Esophagus mucosa (tissue), 1 donor: Measurements from ENCODE around the gene PLA2G4C. TPM values are rescaled to one million over a fixed set of nuclear protein-coding genes. Genes with fewer than 3 reads are reported as not detected.

Experiments
- ATAC-seq: fragments of 200-7000 bp; cut with Tn5 transposase; one replicate; pipeline ENCODE4 v1.9.1; 2020
- total RNA-seq: library from RNA; stranded (reverse); gene quantifications from one replicate; pipeline ENCODE4 v1.2.4, GENCODE V29; 2023
- donor health status: DM: yes; HTN: yes; CAD: no.

The PLA2G4C gene, protein sequence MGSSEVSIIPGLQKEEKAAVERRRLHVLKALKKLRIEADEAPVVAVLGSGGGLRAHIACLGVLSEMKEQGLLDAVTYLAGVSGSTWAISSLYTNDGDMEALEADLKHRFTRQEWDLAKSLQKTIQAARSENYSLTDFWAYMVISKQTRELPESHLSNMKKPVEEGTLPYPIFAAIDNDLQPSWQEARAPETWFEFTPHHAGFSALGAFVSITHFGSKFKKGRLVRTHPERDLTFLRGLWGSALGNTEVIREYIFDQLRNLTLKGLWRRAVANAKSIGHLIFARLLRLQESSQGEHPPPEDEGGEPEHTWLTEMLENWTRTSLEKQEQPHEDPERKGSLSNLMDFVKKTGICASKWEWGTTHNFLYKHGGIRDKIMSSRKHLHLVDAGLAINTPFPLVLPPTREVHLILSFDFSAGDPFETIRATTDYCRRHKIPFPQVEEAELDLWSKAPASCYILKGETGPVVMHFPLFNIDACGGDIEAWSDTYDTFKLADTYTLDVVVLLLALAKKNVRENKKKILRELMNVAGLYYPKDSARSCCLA
- total RNA-seq: 0.32 TPM

DNA sequence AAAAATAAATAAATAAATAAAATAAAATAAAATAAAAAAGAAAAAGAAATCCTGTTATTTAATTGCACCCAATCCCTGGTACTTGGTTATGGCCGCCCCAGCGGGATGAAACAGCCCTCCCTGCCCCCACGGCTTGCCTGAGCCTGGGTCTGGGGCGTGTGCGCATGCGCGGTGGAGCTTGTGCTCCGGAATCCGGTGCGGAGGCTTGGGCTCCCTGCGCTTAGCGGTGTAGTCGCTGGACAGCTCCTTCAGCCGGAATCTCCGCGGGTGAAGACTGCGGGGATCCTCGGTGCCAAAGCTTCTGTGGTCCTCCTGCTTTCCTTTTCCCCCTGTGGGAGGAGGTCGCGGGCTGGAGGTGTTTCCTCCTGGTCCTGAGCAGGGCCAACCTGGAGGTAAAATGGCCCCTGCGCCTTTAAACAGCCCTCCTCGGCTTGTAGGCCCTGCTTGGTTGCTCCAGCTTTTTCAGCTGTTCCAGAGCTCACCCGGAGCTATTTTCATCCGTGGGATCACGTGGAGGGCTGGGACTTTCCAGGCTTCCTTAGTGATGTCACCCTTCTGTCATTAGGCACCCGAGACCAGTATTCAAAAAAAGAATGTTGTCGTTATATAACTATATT, at the start of gene PLA2G4C:
Gene PLA2G4C (minus strand): TSS at position 468 of the 617 bp plus-strand sequence. CDS start 4,288 bp downstream, outside the sequence.
- peak; percentile 73 for ATAC-seq

DNA sequence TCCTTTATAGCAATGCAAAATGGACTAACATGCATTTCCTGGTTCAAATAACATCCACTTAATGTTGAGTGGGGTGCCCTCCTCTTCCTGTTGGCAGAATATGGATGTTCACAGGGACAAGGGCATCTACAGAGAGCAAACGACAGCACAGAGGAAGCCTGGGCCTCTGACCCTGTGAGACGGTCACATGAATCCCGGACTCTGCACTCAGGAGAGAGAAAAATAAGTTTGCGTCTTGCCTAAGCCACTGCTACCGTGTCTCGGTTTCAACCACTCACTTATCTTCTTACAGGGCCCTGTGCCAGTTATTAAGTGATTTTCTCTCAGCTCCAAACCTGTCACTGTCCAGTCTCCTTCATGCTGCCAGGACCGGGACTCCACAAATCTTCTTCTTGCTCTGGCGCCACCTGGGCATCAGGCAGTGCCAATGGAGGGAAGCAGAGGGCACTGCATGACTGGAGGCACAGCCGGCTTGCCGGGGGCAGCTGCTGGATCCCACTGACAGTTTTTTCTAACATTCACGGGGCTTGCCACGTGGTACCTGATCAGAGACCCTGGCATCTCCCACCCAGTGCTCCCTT, 47.7 kb upstream of the PLA2G4C start:
- ATAC-seq: no peak

DNA sequence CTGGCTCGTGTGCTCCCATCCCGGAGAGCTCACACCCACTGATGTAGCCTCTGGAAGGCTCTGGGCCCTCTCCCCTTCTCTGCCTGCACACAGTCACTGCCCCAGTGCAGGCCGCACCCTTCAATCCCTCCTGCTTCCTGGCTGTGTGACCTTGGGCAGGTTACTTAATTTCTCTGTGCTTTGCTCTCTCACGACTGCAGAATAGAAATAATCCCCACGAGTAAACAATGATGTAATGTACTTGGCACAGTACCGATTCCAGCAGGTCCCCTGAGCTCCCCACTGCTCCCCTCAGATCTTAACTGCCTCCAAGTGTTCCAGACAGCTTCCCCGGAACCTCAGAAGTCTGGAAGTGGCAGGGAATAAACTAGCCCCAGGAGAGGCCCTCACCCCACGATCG, 43.4 kb upstream of the PLA2G4C start:
- peak; percentile 21 for ATAC-seq

DNA sequence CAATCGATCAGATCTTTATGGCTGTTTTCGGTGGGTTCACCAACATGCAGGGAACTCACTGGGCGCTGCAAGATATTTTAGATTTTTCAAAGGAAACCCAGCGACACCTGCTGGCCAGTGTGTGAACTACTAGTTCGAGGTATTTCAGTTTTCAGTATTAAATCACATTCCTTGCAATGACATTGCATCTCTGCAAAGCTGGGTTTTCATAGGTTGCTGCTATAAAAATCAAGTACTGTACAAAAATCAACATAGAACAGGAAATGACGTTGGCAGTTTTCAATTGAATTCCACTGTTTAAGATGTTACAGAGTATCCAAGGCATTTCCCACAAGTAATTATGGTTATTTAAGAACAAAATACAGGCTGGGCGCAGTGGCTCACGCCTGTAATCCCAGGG, 41.9 kb upstream of the PLA2G4C start:
- ATAC-seq: peak; percentile 58

DNA sequence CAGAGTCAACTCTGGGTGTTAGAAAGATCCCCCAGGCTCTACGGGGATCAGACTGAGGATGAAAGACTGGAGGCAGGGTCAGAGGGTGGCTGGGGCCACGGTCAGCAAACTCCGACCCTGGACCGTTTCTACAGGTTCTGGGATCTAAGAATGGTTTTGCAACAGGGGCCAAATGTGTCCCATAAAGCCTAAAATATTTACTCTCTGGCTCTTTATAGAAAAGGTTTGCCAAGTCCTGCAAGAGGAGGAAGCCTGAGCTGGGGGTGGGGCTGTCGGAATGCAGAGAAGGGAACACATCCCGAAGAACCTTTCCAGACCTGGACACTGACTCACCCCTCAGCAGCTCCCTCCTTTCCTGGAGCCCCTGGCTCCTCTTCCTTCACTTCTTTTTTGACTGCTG, 38.8 kb upstream of the PLA2G4C start:
- no peak for ATAC-seq

DNA sequence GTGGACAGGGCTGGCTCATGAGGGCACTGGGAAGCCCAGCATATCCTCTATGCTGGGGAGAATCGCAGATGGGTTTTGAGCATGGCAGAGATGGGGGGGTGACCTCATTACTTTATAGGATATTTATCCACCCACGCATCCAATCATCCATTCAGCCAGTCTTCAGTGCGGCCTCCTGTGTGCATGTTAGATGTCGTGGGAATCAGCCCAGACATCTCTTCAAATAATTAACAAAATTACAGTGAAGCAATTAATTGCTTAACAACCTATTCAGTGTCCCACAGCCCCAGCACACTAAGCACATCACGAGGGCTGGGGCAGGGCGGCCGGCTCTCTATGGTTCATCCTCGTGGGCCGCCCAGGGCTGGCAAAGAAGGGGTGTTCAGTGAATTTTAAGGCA, 38.0 kb upstream of the PLA2G4C start:
- no peak for ATAC-seq

DNA sequence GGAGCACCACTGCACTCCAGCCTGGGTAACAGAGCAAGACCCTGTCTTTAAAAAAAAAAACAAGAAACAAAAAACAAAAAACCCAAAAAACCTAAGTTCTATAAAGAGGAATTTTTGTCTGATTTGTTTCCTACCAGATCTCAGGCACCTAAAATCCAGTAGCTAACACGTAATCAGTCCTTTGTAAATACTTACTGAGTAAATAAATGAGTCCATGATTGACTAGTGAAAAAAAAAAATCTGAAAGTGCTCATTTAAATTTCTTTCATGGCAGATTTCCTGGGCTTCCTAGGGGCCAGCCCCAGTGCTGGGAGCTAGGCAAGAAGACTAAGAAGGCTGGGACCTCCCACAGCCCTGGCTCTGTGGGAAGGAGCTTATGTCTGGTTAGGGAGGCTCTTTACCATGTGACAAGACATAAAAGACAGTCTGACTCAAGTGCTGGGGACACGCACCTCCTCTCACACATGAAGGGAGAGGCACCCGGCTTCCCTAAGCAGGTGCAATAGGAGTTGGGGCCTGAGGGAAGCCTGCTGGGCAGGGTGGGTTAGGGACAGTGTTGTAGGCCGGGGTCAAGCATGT, 37.1 kb upstream of the PLA2G4C start:
- no peak for ATAC-seq

DNA sequence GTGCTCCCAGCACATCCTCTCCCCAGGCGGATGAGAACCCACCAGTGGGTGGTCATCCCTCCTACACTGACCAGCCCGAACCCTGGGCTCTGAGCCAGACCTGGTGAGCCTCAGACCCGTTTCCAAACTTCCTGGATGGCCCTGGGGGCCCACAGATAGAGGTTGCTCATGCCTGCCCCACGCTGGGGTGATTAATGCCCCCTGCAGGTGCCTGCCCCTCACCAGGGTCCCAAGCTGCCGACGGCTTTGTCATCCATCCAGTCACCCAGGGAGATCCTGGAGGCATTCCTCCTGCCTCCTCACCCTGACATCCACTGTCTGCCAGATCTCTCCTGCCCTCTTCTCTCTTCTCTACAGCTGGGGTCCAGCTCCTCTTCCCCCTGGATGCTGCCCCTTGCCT, 28.4 kb upstream of the PLA2G4C start:
- no peak for ATAC-seq

DNA sequence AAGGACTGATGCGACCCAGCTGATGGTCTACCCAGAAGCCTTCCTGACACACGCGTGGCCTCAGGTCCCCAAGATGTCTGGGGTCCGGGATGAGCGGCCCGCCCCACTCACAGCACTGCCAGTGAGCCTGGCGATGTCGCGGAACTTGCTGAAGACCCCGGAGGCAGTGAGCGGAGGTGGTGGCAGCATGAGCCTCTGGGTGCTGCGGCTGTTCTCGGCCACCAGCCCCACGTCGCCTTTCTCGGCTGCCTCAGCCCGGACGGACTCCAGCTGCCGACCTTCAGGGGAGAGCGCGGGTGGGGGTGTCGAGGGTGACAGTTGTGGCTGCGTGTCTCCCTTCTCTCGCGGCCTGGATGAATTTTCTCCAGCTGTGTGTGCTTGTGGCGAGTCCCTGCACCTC, 26.8 kb upstream of the PLA2G4C start:
- no peak for ATAC-seq

DNA sequence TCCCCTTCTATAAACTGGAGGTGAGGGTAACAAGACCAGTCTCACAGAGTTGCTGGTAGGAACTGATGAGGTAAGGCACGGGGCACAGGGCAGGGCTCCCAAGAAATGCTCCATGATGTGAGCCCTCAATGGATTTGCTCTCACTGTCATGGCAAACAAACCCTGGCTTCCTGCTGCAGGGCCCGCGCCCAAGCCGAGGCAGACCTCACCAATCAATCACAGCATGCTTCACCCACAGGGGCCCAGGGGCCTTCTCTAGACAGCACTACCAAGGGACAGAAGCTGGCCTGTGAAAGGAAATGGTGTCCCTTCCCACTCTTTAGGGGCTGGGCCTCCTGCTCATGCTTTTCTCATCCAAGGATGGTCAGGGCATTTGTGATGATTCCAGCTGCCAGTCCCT, 25.9 kb upstream of the PLA2G4C start:
- ATAC-seq: no peak

DNA sequence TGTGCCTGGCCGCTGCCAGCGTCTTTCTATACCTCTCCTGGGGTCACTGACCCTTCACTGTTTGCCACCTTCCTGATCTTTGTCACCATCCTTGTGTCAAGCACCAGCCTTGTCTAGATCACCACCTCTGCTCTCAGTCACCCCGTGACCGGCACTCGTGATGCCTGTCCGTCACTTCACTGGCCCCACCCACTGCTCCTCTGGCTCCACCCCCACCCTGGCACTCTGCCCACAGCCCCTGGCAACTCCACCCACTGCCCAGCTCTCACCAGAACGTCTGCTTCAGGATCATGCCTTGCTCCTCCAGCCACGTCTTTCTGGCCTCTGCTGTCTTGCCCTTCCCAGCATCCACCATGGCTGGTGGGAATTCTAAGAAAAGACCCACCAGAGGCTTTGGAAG, 24.8 kb upstream of the PLA2G4C start:
- ATAC-seq: no peak

DNA sequence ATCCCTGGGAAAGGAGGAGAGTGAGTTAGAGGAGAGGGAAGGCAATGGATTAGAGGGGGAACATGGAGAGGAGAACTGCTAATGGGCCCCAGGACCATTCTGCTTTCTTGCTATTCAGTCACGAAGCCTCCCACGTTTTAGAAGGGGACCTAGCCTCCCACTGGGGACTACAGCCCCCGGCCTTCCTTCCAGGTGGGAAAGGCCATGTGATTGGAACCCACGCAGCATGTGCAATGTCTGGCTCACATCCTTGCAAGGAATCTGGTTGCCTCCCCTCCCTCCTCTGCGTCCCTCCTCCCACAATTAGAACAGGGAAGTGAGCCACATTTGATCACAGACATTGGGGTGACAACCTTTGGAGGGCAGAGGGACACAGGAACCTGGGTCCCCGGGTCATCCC, 22.5 kb upstream of the PLA2G4C start:
- ATAC-seq: no peak

DNA sequence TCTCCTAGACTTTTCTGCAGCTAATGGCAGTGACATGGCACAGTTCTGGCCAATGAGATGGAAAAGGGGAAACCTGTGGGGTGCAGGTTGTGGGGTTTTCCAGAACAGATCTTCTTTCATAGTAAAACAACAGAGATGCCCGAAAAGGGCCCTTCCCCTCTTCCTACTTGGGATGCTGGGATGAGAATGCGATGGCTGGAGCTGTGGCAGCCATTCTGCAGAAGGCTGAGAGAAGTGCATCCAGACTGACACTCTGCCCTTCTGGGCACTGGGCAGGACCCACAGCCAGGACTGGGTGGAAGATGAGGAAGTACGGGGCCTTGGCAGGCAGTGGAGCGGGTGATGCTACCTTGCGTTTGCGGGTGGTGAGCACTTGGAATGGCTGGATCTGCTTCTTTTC, 16.9 kb upstream of the PLA2G4C start:
- no peak for ATAC-seq

DNA sequence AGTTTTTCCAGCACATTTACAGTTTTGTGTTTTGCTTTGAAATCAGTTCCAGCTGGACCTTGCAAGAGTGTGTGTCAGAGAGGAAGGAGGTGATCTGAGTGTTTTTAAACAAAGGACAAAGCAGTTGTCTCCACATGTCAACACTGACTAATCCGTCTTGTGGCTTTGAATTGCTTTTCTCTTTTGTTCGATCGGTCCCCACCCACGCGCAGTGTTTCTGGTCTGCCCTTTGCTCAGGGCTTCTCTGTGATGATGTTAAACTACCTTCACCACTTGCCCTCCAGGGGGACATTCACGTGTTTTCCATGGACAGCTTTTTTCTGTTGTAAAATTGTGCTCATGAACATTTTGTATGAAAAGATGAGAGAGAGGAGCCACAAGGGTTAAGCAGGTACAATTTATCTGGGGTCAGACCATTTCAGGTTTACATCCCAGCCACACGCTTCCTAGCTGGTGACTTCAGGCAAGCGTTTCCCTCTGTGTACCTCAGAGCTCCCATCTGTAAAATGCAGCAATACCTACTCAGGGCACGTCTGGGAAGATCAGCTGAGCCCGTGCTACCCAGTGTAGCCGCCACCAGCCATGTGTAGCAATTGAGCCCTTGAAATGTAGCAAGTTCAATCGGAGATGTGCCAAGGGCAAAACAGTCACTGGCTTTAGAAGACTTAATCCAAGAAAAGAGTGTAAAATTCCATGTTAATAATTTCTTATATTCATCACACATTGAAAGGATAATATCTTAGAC, 13.5 kb upstream of the PLA2G4C start:
- ATAC-seq: peak; percentile 79

DNA sequence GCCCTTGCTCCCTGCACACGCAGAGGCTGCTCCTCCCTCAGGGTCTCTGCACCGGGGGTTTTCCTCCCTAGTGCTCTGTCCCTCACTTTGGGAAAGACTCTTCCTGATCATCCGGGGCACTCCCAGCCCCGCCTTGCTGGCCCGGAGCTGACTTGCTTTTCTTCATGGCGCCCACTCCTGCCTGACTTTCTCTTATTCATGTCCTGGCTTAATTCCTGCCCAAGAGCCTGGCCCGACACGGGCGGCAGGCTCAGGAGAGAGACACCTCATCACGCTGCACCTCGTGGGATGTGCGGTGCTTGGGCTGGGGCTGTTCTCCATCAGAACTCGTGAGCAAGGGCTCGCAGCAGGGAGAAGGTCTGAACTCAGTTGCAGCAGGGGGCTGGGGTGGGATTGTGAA, 11.8 kb upstream of the PLA2G4C start:
- ATAC-seq: peak; percentile 36

DNA sequence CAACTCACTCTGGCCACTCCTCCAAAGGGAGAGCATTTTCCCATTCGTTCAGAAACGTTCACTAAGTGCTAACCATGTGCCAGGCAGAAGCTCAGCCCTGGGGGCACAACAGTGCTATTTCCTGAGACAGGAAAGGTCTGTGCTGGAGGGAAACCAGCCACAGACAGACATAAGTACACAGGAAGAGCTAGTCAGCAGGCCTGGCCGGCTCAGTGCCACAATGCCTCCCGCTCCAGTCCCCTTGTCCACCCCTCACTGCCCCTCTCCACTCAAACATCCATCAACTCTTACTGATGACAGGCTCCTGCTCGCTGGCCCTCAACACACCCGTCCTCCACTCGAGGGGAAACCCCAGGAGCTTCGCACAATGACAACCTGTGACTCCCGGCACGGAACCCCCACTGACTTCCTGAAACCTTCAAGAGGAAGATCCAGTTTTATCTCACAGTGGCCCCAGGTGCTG, 11.3 kb upstream of the PLA2G4C start:
- peak; percentile 42 for ATAC-seq

DNA sequence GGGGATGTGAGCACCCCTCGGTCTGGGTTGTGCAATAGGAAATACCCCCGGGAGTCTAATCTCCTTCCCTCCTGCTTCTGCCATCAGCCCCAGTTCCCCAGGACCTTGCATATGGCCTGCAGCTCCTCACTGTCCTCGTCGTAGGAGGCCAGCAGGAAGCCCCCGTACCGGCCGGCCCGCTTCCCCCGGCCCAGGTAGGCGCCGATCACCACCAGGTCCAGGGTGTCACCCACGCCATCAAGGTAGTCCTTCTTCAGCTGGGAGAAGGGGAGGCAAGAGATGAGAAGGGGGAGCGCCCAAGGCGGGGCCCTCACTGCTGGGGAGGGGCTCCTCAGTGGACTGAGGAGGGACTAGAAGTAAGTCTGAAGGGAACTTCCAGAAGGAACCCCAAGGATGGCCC, 10.4 kb upstream of the PLA2G4C start:
- ATAC-seq: no peak

DNA sequence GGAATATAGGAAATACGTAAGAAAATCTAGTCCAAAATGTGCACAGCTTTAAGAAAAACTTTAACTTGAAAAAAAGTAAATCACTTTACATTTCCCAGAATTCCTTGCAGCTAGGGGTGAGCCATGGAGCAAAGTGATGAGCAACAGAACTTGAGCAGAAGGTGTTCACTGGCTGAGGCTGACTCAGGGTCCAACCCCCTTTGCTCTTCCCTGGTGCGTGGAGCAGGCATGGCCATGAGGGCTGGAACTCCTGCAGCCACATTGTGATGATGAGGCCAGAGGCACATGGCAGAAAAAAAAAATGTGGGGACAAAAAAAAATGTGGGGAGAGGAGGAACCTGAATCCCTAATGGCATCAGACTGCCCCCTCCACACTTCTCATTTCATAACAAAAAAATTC, 9.9 kb upstream of the PLA2G4C start:
- ATAC-seq: no peak

DNA sequence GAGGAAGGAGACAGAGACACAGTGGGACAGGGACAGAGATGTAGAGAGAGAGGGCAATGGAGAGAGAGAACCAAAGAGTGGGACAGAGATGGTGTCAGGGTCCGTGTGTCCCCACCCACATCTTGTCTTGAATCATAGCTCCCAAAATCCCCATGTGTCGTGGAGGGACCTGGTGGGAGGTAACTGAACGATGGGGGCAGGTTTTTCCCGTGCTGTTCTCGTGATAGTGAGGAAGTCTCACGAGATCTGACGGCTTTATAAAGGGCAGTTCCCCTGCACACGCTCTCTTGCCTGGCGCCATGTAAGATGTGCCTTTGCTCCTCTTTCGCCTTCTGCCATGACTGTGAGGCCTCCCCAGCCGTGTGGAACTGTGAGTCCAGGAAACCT, 7.5 kb upstream of the PLA2G4C start:
- no peak for ATAC-seq

DNA sequence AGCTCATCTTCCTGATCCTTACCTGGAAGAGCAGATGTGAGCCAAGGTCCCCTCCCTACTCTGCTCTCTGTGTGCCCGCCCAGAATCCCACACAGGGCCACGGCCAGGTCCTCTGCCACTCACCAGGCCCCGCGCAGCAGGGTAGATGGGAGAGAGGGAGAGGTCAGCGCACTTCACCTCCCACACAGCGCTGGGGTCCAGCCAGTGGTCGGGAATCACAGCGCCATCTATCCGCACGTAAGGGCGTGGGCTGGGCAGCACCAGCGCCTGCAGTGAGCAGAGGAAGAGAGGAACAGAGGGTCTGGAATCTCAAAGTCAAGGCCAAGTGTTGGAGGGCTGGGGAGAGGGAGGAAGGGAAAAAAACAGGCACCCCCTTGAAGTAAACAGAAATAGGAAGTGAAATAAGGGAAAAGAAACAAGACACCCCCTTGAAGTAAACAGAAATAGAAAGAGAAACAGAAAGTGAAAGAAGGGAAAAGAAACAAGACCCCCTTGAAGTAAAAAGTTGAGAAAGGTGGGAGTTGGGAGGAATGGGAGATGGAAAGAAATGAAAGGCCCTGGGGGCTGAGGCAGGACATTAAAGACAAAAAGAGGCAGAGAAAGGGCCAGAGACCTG, 7.0 kb upstream of the PLA2G4C start:
- ATAC-seq: no peak

DNA sequence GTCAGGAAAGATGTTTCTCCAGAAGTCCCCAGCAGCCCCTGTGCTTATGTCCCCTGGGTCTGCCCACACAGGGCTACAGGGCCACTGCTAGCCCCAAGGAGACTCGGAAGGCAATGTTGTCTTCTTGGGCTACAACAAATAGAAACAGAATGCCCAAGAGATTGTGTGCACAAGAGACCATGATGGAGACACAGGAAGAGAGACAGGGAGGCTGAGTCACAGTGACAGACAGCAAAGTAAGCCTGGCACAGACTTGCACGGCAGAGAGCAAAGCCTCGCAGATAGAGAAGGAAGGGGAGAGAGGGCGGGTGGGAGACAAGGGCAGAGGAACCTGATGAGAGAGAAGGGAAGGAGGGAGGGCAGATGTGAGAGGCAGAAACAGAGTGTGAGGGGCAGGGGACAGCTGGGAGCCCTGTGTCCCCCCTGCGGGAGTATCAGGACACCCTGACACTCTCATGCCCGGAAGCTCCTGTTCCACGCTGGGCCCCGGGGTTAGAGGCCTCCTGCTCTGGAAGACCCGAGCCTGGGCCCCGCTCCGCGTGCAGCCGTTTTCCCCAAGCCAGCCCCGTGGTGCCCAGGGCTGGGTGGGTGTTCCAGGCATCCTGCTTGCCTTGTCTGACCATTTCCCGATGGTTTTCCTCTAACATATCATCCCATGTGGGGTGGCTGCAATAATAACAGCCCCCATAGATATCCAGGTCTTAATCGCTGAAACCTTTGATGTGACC, 2.7 kb upstream of the PLA2G4C start:
- ATAC-seq: no peak
